ENCODE data around the gene PAPPA. TPM values are rescaled to one million over a fixed set of nuclear protein-coding genes. Genes with fewer than 3 reads are reported as not detected.

Gene PAPPA
- total RNA-seq, 6 experiments from 2014 or later = 0.07 to 0.50 (median 0.32) TPM

DNA sequence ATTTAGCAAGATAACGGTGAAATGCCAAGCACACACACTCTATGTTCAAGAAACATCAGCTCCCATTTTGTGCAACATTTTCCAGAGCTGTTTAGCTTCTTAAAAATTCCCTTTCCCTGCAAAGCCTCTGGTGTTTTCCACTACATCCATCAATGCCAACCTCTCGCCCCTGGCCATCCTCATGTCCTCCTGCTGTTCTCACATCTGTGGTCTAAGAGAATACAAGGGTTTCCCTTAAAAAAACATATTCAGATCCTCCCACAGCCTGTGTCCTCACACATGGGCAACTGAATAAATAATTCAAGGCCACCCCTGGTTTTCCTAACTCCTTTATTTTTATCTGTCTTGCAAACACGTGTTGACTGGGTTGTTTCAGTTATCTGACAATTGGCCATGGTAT, 70.3 kb downstream of the PAPPA start:
- Histone ChIP-seq H3K27me3 (no peaks in the 10 kb centered on the region), H3K36me3 (no peaks in the 10 kb centered on the region), H3K4me3 (no peak overlapping the region), H3K9me3 (no peaks in the 10 kb centered on the region), H3K27ac (no peak overlapping the region), H3K4me1 (no peaks in the 10 kb centered on the region)
- DNase-seq (no peak), ATAC-seq (no peak)
- 37% methylated on average over 3 of the region's 3 CpGs for WGBS (ENCODE audit: insufficient coverage, low coverage, low lambda C conversion rate, missing lambda C conversion rate)
- no peak for TF ChIP-seq POLR2A (IDR thresholded peaks at IDR 0.05)
- TF ChIP-seq, protein P1, sequence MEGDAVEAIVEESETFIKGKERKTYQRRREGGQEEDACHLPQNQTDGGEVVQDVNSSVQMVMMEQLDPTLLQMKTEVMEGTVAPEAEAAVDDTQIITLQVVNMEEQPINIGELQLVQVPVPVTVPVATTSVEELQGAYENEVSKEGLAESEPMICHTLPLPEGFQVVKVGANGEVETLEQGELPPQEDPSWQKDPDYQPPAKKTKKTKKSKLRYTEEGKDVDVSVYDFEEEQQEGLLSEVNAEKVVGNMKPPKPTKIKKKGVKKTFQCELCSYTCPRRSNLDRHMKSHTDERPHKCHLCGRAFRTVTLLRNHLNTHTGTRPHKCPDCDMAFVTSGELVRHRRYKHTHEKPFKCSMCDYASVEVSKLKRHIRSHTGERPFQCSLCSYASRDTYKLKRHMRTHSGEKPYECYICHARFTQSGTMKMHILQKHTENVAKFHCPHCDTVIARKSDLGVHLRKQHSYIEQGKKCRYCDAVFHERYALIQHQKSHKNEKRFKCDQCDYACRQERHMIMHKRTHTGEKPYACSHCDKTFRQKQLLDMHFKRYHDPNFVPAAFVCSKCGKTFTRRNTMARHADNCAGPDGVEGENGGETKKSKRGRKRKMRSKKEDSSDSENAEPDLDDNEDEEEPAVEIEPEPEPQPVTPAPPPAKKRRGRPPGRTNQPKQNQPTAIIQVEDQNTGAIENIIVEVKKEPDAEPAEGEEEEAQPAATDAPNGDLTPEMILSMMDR (IDR thresholded peaks at IDR 0.05) = no peak
- intact Hi-C loops (cut with DNase I) = no loop called here

- no peaks in the 10 kb centered on the region for H3K4me1 ChIP-seq
- WGBS (ENCODE audit: insufficient coverage, low coverage, low lambda C conversion rate, missing lambda C conversion rate) = 0% methylated on average over 1 of the region's 1 CpG
- ATAC-seq = no peak
Observed at GRCh38 chr9:116230051-116230632, 76.6 kb downstream of the PAPPA start.

GRCh38 chr9:116232424-116233159, 79.0 kb downstream of the PAPPA start:
- Histone ChIP-seq H3K9me3 (no peaks in the 10 kb centered on the region), H3K4me3 (no peak overlapping the region), H3K4me1 (no peaks in the 10 kb centered on the region), H3K27ac (no peak overlapping the region), H3K27me3 (no peaks in the 10 kb centered on the region), H3K36me3 (no peaks in the 10 kb centered on the region)
- intact Hi-C loops (cut with DNase I) = no loop called here
- TF ChIP-seq POLR2A (IDR thresholded peaks at IDR 0.05) = no peak
- ATAC-seq (no peak), DNase-seq (no peak)
- WGBS (ENCODE audit: insufficient coverage, low coverage, low lambda C conversion rate, missing lambda C conversion rate) = 60% methylated on average over 5 of the region's 5 CpGs

More at GRCh38 chr9:116230051-116230632, 76.6 kb downstream of the PAPPA start:
- Histone ChIP-seq H3K9me3 (no peaks in the 10 kb centered on the region), H3K27me3 (no peaks in the 10 kb centered on the region), H3K27ac (no peak overlapping the region), H3K36me3 (no peaks in the 10 kb centered on the region), H3K4me3 (no peak overlapping the region)
- TF ChIP-seq, protein P1 (IDR thresholded peaks at IDR 0.05) = no peak
- TF ChIP-seq POLR2A (IDR thresholded peaks at IDR 0.05) = no peak
- intact Hi-C loops (cut with DNase I) = no loop called here
- no peak for DNase-seq

DNA sequence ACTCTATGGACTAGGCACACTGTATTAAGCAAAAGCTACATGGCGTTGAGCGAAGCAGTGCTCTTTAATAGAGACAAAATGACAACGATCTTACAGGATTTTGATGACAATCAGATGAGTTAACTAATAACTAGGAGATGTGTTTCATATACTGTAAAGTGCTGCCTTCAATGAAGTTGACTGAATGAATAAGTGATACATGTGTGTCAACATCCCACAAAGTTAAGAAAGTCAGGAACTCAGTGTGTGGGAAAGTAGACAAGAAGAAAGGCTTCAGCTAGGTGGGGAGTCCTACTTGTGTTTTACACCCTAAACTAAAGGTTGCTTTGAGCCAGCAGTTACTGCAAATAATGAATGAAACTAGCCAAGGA, 79.6 kb downstream of the PAPPA start:
- no peaks in the 10 kb centered on the region for H3K27me3 ChIP-seq
- intact Hi-C loops (cut with DNase I) = no loop called here
- no peak overlapping the region for H3K27ac ChIP-seq
- no peaks in the 10 kb centered on the region for H3K36me3 ChIP-seq
- TF ChIP-seq, protein P1 (IDR thresholded peaks at IDR 0.05) = no peak
- DNase-seq = no peak
- H3K4me1 ChIP-seq = no peaks in the 10 kb centered on the region
- 88% methylated on average over 3 of the region's 3 CpGs for WGBS (ENCODE audit: insufficient coverage, low coverage, low lambda C conversion rate, missing lambda C conversion rate)
- no peaks in the 10 kb centered on the region for H3K9me3 ChIP-seq
- no peak for ATAC-seq
- no peak overlapping the region for H3K4me3 ChIP-seq

- peak in 1 of 4 donors; percentile 53 for ATAC-seq
- Histone ChIP-seq H3K36me3 (no peaks in the 10 kb centered on the region), H3K27me3 (no peaks in the 10 kb centered on the region), H3K27ac (no peak overlapping the region), H3K9me3 (no peaks in the 10 kb centered on the region), H3K4me1 (no peaks in the 10 kb centered on the region), H3K4me3 (no peak overlapping the region)
- intact Hi-C loops (cut with DNase I) = no loop called here
- WGBS (ENCODE audit: insufficient coverage, low coverage, low lambda C conversion rate, missing lambda C conversion rate) = 51% methylated on average over 3 of the region's 4 CpGs
- no peak for DNase-seq
- TF ChIP-seq, protein P1 (IDR thresholded peaks at IDR 0.05) = no peak
- no peak for TF ChIP-seq POLR2A (IDR thresholded peaks at IDR 0.05)
Observed at GRCh38 chr9:116234081-116234480, 80.5 kb downstream of the PAPPA start.
